ENCODE data around the gene STKLD1.

DNA sequence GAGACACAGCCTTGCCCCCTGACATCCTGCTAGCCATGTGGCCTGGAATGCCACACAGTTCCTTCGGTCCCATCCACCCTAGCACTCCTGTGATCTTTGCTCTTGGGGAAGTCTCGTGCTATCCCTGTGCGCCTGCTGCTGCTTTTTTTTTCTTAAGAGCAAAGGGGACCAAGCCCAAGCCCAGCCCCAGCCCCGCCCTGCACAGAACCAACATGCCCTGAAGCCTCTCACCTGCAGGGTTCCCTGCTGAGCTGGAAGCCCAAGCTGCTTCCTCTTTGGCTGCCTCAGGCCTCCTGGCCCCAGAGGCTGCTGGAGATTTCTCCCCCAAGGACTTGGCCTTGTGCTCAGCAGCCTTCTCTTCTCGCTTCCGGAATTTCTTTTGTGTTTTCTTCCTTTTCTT, 42.0 kb upstream of the STKLD1 start:
- TF ChIP-seq, protein P1, sequence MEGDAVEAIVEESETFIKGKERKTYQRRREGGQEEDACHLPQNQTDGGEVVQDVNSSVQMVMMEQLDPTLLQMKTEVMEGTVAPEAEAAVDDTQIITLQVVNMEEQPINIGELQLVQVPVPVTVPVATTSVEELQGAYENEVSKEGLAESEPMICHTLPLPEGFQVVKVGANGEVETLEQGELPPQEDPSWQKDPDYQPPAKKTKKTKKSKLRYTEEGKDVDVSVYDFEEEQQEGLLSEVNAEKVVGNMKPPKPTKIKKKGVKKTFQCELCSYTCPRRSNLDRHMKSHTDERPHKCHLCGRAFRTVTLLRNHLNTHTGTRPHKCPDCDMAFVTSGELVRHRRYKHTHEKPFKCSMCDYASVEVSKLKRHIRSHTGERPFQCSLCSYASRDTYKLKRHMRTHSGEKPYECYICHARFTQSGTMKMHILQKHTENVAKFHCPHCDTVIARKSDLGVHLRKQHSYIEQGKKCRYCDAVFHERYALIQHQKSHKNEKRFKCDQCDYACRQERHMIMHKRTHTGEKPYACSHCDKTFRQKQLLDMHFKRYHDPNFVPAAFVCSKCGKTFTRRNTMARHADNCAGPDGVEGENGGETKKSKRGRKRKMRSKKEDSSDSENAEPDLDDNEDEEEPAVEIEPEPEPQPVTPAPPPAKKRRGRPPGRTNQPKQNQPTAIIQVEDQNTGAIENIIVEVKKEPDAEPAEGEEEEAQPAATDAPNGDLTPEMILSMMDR (IDR thresholded peaks at IDR 0.05; ENCODE audit: low read length) = no peak
- TF ChIP-seq EZH2phosphoT487 (IDR thresholded peaks at IDR 0.05; ENCODE audit: low read length) (no peak), EZH2 (optimal IDR thresholded peaks at IDR 0.05; ENCODE audit: low read depth, low read length) (no peak)

Data from MM.1S (cell line).